Tibial nerve (tissue), 4 donors: ENCODE results near the gene CPHXL2.

ENCODE experiments used
- EP300 ChIP-seq, 2 donors: sonication (generic); formaldehyde crosslinking; IDR thresholded peaks; one replicate each; pipeline ENCODE4 v1.6.1; 2017; ENCODE audit warnings: antibody characterized with exemption in 2 of 2, mild to moderate bottlenecking in 1 of 2
- POLR2A ChIP-seq, 2 donors: fragments of 450-650 bp; IDR thresholded peaks; one replicate each; pipeline ENCODE4 v1.6.1; 2017; ENCODE audit warnings: antibody characterized with exemption in 2 of 2, mild to moderate bottlenecking in 2 of 2, moderate library complexity in 2 of 2
- TF ChIP-seq, protein P1 (sequence below), 5 experiments: fragments of 200-600 bp in 3 of 5; fragments of 450-650 bp in 2 of 5; sonication (generic) in 3 of 5; IDR thresholded peaks; one replicate each; pipeline ENCODE4 v1.5.1; 2016 to 2019; ENCODE audit warnings: antibody characterized with exemption in 5 of 5, mild to moderate bottlenecking in 3 of 5, moderate library complexity in 2 of 5

GRCh38 chr16:75618780-75619179 is 58.0 kb downstream of the CPHXL2 start:
- TF ChIP-seq, protein P1, sequence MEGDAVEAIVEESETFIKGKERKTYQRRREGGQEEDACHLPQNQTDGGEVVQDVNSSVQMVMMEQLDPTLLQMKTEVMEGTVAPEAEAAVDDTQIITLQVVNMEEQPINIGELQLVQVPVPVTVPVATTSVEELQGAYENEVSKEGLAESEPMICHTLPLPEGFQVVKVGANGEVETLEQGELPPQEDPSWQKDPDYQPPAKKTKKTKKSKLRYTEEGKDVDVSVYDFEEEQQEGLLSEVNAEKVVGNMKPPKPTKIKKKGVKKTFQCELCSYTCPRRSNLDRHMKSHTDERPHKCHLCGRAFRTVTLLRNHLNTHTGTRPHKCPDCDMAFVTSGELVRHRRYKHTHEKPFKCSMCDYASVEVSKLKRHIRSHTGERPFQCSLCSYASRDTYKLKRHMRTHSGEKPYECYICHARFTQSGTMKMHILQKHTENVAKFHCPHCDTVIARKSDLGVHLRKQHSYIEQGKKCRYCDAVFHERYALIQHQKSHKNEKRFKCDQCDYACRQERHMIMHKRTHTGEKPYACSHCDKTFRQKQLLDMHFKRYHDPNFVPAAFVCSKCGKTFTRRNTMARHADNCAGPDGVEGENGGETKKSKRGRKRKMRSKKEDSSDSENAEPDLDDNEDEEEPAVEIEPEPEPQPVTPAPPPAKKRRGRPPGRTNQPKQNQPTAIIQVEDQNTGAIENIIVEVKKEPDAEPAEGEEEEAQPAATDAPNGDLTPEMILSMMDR (IDR thresholded peaks at IDR 0.05) = no peak
- TF ChIP-seq POLR2A (IDR thresholded peaks at IDR 0.05) (no peak), EP300 (IDR thresholded peaks at IDR 0.05) (no peak)
